HepG2 (cell line): ENCODE data around the gene CYP2A6. TPM values are rescaled to one million over a fixed set of nuclear protein-coding genes. Genes with fewer than 3 reads are reported as not detected.
A peak's percentile ranks its signal among the peaks of the same experiment; 100 is the strongest.

Experiments
- ATAC-seq: fragments of 200-7000 bp; cut with Tn5 transposase; 3 replicates; pipeline ENCODE4 v1.9.1; 2020; ENCODE audit warnings: mild to moderate bottlenecking, moderate library complexity
- BruUV-seq: library from RNA; stranded (reverse); fragments of 400-500 nt; replicated peaks from 2 replicates; lab custom pipeline; 2021; lab: Mats Ljungman, UMichigan
- CTCF ChIA-PET: fragments of 300-600 bp; formaldehyde crosslinking; extraction: SDS; loops from one replicate; lab custom pipeline; 2021; ENCODE audit warnings: low total read pairs, inconsistent platforms, low intra/inter-chr PET ratio; lab: Yijun Ruan, JAX
- POLR2A ChIA-PET: fragments of 350-600 bp; sonication (Branson Sonifier 250); formaldehyde crosslinking; loops from one replicate; lab custom pipeline; 2020; ENCODE audit warnings: antibody characterized with exemption, inconsistent platforms; lab: Yijun Ruan, JAX
- DNase-seq: peaks from one replicate; pipeline ENCODE4 v3.0.0-alpha.2; 2015; ENCODE audit warnings: low spot score
- FAIRE-seq: peaks from 3 replicates; lab custom pipeline; 2011; peaks lifted over from hg19 to GRCh38; lab: Jason Lieb, UNC
- H2AFZ ChIP-seq: one replicate; pipeline ENCODE4 v1.6.1; 2011; ENCODE audit warnings: low read length, inconsistent platforms
- H3K27ac ChIP-seq: fragments of 300-600 bp; 3 replicates; pipeline ENCODE4 v1.8.0; 2011; ENCODE audit warnings: mixed run types, mild to moderate bottlenecking, mixed read lengths, low read length, inconsistent platforms; ENCODE audit not compliant: insufficient read depth; ENCODE audit errors: extremely low read length
- H3K27me3 ChIP-seq, 2 experiments: fragments of 200-600 bp in 1 of 2; 2 replicates in 1 of 2; 3 replicates in 1 of 2; pipeline versions ENCODE4 v1.6.0 to v1.8.0; 2011; ENCODE audit warnings: low read length in 2 of 2, mild to moderate bottlenecking in 2 of 2, moderate library complexity in 2 of 2, inconsistent platforms in 1 of 2; ENCODE audit not compliant: insufficient read depth in 2 of 2, control insufficient read depth in 1 of 2
- H3K36me3 ChIP-seq, 2 experiments: fragments of 200-600 bp in 1 of 2; replicated peaks in 1 of 2; 2 replicates in 1 of 2; 3 replicates in 1 of 2; pipeline versions ENCODE4 v1.5.1 to v1.8.0; 2011; ENCODE audit warnings: low read length in 2 of 2, inconsistent platforms in 1 of 2; ENCODE audit not compliant: insufficient read depth in 2 of 2, control insufficient read depth in 1 of 2
- H3K4me1 ChIP-seq: 2 replicates; pipeline ENCODE4 v1.5.1; 2012; ENCODE audit warnings: low read length, inconsistent platforms; ENCODE audit not compliant: insufficient read depth
- H3K4me2 ChIP-seq: 2 replicates; pipeline ENCODE4 v1.6.0; 2011; ENCODE audit warnings: low read depth, low read length, inconsistent platforms
- H3K4me3 ChIP-seq, 3 experiments: fragments of 200-600 bp in 1 of 3; sonication (generic), shearing (Covaris generic) in 1 of 3; replicated peaks in 1 of 3; 2 replicates each; pipeline ENCODE4 v1.5.1; 2011 to 2016; ENCODE audit warnings: low read length in 3 of 3, inconsistent platforms in 2 of 3, low read depth in 2 of 3, mild to moderate bottlenecking in 2 of 3, control low read depth in 1 of 3, mixed read lengths in 1 of 3; ENCODE audit not compliant: insufficient read depth in 1 of 3
- H3K79me2 ChIP-seq: one replicate; pipeline ENCODE4 v1.6.1; 2011; ENCODE audit warnings: low read length, inconsistent platforms; ENCODE audit not compliant: insufficient read depth
- H3K9ac ChIP-seq: 2 replicates; pipeline ENCODE4 v1.6.0; 2011; ENCODE audit warnings: mild to moderate bottlenecking, low read depth, low read length, inconsistent platforms; ENCODE audit not compliant: insufficient read depth
- H3K9me3 ChIP-seq: 2 replicates; pipeline ENCODE4 v1.5.1; 2012; ENCODE audit warnings: mild to moderate bottlenecking, low read length
- H4K20me1 ChIP-seq: 2 replicates; pipeline ENCODE4 v1.6.0; 2011; ENCODE audit warnings: inconsistent platforms, mild to moderate bottlenecking, low read length, moderate library complexity; ENCODE audit not compliant: insufficient read depth
- TMF1 ChIP-seq: sonication (generic); formaldehyde crosslinking; IDR thresholded peaks from 2 replicates; pipeline ENCODE4 v1.8.1; 2022; ENCODE audit warnings: low read depth, missing genetic modification reagents
- ZBTB40 ChIP-seq, 2 experiments: fragments of 450-650 bp in 1 of 2; sonication (generic) in 1 of 2; formaldehyde crosslinking in 1 of 2; IDR thresholded peaks; 2 replicates each; pipeline versions ENCODE4 v1.6.1 to v1.8.0; 2016 to 2022; ENCODE audit warnings: antibody characterized with exemption in 1 of 2, mild to moderate bottlenecking in 1 of 2, missing genetic modification reagents in 1 of 2
- ZNF547 ChIP-seq: sonication (generic); formaldehyde crosslinking; IDR thresholded peaks from 2 replicates; pipeline ENCODE4 v1.5.1; 2020; ENCODE audit warnings: mild to moderate bottlenecking, missing genetic modification reagents
- ZNF646 ChIP-seq: sonication (generic); formaldehyde crosslinking; IDR thresholded peaks from 2 replicates; pipeline ENCODE4 v1.9.0; 2021; ENCODE audit warnings: mild to moderate bottlenecking, missing genetic modification reagents
- WGBS: methylation state at CpG from one replicate; pipeline ENCODE4 v1.1.6; 2017; ENCODE audit warnings: low lambda C conversion rate; 5-methylcytosine and 5-hydroxymethylcytosine counted together
- in situ Hi-C: cut with HindIII; loops from 2 replicates; pipeline ENCODE4 v1.10.0; 2017; ENCODE audit warnings: low pct_unique_long_range_greater_than_20kb; ENCODE audit not compliant: extremely low pct_ligation_motif_present
- intact Hi-C: fragments of 100-400 bp; cut with micrococcal nuclease; formaldehyde crosslinking; loops from one replicate; pipeline ENCODE4 v1.10.0; 2022; ENCODE audit not compliant: unreplicated experiment
- polyA plus RNA-seq, 8 experiments: library from polyadenylated mRNA; depleted of rRNA in 3 of 8; stranded (reverse) in 7 of 8; unstranded in 1 of 8; fragments of >200 nt; fragmentation: Illumina TruSeq in 4 of 8; extraction: Trizol in 4 of 8; gene quantifications; 2 replicates each; pipeline versions ENCODE4 v1.2.1 to v1.2.3, GENCODE V29; 2011 to 2016; ENCODE audit warnings: low read depth in 4 of 8, missing spikeins in 1 of 8, mixed read lengths in 1 of 8; ENCODE audit not compliant: insufficient read depth in 1 of 8
- total RNA-seq, 5 experiments: library from RNA; depleted of rRNA; stranded (reverse); fragments of >200 nt; fragmentation: Illumina TruSeq; extraction: Trizol; gene quantifications; 2 replicates each; pipeline ENCODE4 v1.2.3, GENCODE V29; 2016; ENCODE audit warnings: low read depth in 1 of 5

The CYP2A6 gene
- total and polyA plus RNA-seq, 2 of the 13 experiments (the other 11 are each of a cell fraction or from before 2014, with no cell fraction given), result not detected

GRCh38 chr19:40801426-40802299 is 48.6 kb downstream of the CYP2A6 start:
- no peaks in the 10 kb centered on the region for H3K9me3 ChIP-seq
- peaks cover 4 to 12% of the 10 kb centered on the region in 2 experiments; a peak in 2 of 5 replicates for H3K36me3 ChIP-seq
- no peaks in the 10 kb centered on the region; a peak in 2 of 5 replicates for H3K27me3 ChIP-seq
- no peak overlapping the region for H3K9ac ChIP-seq
- ChIA-PET CTCF (no interaction called here), POLR2A (interaction anchor here (1.5 to 5.0 kb wide), 3 partner anchors 24 to 85 kb away, joined by 3 to 28 read pairs (median 4); partner anchors contain the start of genes ACTMAP, COQ8B, ITPKC and RAB4B)
- intact Hi-C loops (no loop called here), in situ Hi-C loops (no loop called here)
- no peak for TF ChIP-seq TMF1 (CRISPR knock-in tag)
- peak; percentile 15; the same call in 1 of the 2 replicates for TF ChIP-seq ZBTB40 (IDR thresholded peaks at IDR 0.05)
- no peak for TF ChIP-seq ZBTB40 (CRISPR knock-in tag; IDR thresholded peaks at IDR 0.05)
- TF ChIP-seq ZNF646, result no peak
- no peak for TF ChIP-seq ZNF547 (CRISPR knock-in tag)
- ATAC-seq, result no peak
- H4K20me1 ChIP-seq, result peaks cover 2% of the 10 kb centered on the region; the same call in 1 of the 2 replicates
- no peak overlapping the region for H2AFZ ChIP-seq
- 77% methylated on average over 10 of the region's 13 CpGs for WGBS
- H3K4me1 ChIP-seq, result peaks cover 66% of the 10 kb centered on the region
- H3K79me2 ChIP-seq, result peaks cover 34% of the 10 kb centered on the region
- BruUV-seq, result TSS peak; percentile 69
- peak overlapping the region; percentile 37; the same call in 1 of the 2 replicates for H3K4me2 ChIP-seq
- DNase-seq, result no peak
- H3K4me3 ChIP-seq, result no peak overlapping the region; a peak in 1 of 6 replicates
- FAIRE-seq, result no peak
- no peak overlapping the region for H3K27ac ChIP-seq
